ENCODE data around the gene DLST.

DNA sequence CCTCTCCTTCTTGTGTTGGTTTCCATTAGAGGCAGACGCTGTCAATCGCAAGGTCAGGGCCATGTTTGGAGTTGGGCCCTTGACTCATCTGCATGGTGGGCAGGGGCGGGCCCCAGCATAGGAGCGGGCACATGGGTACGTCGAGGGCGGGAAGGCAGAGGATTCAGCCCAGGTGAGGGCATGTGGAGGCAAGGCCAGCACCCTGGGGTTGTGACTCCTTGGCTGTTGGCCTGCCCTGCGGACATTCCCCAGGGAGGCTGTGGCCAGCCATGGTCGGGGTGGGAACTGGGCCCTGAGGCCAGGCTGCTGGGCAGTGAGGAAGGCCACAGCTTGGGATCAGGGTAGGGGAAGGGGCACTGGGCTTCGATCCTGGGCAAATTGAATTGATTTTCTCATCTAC is 31.1 kb downstream of the DLST start:
- TF ChIP-seq, protein P1, sequence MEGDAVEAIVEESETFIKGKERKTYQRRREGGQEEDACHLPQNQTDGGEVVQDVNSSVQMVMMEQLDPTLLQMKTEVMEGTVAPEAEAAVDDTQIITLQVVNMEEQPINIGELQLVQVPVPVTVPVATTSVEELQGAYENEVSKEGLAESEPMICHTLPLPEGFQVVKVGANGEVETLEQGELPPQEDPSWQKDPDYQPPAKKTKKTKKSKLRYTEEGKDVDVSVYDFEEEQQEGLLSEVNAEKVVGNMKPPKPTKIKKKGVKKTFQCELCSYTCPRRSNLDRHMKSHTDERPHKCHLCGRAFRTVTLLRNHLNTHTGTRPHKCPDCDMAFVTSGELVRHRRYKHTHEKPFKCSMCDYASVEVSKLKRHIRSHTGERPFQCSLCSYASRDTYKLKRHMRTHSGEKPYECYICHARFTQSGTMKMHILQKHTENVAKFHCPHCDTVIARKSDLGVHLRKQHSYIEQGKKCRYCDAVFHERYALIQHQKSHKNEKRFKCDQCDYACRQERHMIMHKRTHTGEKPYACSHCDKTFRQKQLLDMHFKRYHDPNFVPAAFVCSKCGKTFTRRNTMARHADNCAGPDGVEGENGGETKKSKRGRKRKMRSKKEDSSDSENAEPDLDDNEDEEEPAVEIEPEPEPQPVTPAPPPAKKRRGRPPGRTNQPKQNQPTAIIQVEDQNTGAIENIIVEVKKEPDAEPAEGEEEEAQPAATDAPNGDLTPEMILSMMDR (IDR thresholded peaks at IDR 0.05) = no peak
- TF ChIP-seq TEAD4 (CRISPR knock-in tag; IDR thresholded peaks at IDR 0.05) (no peak), CREB1 (CRISPR knock-in tag; IDR thresholded peaks at IDR 0.05) (no peak), NFYB (CRISPR knock-in tag; conservative IDR thresholded peaks at IDR 0.05; ENCODE audit: low read depth) (no peak)
- TF ChIP-seq, protein P2, sequence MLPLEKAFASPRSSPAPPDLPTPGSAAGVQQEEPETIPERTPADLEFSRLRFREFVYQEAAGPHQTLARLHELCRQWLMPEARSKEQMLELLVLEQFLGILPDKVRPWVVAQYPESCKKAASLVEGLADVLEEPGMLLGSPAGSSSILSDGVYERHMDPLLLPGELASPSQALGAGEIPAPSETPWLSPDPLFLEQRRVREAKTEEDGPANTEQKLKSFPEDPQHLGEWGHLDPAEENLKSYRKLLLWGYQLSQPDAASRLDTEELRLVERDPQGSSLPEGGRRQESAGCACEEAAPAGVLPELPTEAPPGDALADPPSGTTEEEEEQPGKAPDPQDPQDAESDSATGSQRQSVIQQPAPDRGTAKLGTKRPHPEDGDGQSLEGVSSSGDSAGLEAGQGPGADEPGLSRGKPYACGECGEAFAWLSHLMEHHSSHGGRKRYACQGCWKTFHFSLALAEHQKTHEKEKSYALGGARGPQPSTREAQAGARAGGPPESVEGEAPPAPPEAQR (CRISPR knock-in tag; IDR thresholded peaks at IDR 0.05) = no peak
- TF ChIP-seq, protein P3, sequence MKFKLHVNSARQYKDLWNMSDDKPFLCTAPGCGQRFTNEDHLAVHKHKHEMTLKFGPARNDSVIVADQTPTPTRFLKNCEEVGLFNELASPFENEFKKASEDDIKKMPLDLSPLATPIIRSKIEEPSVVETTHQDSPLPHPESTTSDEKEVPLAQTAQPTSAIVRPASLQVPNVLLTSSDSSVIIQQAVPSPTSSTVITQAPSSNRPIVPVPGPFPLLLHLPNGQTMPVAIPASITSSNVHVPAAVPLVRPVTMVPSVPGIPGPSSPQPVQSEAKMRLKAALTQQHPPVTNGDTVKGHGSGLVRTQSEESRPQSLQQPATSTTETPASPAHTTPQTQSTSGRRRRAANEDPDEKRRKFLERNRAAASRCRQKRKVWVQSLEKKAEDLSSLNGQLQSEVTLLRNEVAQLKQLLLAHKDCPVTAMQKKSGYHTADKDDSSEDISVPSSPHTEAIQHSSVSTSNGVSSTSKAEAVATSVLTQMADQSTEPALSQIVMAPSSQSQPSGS (CRISPR knock-in tag; IDR thresholded peaks at IDR 0.05; ENCODE audit: borderline replicate concordance, low read depth) = no peak
